HK-2 (cell line): ENCODE measurements around the gene GPX6.
"Not testable (repeated sequence)": the region's sequence is repeated elsewhere in the genome, so short reads cannot be mapped to it uniquely, and the experiment has no call there.

ENCODE experiments used
- DNase-seq: peaks from one replicate; pipeline ENCODE4 v3.0.0-alpha.2; 2018; ENCODE audit not compliant: unreplicated experiment

The GPX6 gene, protein sequence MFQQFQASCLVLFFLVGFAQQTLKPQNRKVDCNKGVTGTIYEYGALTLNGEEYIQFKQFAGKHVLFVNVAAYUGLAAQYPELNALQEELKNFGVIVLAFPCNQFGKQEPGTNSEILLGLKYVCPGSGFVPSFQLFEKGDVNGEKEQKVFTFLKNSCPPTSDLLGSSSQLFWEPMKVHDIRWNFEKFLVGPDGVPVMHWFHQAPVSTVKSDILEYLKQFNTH

DNA sequence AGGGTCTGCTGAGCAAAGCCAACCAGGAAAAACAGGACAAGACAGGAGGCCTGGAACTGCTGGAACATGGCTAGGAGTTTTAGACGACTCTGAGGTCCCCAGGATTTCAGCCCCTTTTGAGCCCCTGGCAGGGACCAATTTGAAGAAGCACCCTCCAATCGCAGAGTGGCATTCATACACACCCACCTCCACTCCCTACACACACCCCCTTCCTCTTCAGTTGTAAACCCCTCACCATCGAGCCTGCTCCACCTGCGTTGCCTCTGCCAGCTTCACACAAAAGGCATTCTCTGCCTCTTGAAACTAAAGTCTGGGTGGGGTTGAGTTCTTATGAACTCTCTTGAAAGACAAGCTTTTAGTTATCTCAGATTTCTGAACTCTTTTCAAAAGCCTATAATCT, at the start of gene GPX6:
GPX6 (minus strand) TSS at position 118 of the 400 bp plus-strand sequence; CDS start at position 68, 50 bp downstream.
- DNase-seq = no peak

DNA sequence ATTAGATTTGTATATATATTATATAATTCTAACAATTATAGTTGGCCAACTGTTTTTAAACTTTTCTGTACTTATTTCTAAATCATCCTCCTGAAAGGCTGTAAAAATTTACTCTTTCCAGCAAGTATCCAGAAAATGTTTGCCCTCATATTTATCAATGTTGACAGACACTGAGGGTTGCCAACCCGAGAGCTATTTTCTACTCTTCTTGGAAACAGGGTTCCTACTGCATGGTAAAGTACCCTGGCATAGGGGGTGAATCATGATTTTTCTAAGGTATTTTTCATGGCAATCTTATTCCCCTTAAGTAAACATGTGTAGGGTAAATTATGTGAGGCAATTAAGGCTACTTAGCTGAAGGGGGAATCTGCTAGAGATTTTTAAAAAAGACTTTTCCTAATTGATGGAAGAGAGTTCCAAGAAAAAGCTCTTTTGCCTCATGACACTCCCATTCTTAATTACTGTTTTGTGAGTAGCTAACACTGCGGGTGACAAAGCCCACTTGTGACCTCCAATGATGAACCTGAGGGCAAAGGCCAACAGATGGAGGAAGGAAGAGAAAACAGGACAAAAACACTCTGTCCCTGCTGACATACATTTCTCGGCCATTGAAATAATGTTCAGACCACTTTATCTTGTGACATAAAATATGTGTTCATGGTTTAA, 48.0 kb upstream of the GPX6 start:
- no peak for DNase-seq

DNA sequence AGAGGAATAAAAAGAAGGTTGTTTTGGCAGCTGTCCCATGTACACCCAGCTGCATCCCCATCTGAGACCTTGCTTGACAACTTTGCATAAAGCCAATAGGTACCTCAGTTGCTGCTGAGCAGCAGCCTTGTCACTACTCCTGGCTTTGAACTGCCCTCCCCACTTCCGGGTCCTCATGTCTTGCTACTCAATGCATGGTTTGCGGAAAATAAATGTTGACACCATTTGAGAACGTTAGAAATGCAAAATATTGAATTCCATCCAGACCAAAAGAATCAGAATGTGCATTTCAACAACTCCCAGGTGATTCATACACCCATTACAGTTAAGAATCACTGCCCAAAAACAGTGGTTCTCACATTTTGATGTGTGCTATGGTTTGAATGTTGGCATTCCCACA, 43.0 kb upstream of the GPX6 start:
- DNase-seq = no peak

DNA sequence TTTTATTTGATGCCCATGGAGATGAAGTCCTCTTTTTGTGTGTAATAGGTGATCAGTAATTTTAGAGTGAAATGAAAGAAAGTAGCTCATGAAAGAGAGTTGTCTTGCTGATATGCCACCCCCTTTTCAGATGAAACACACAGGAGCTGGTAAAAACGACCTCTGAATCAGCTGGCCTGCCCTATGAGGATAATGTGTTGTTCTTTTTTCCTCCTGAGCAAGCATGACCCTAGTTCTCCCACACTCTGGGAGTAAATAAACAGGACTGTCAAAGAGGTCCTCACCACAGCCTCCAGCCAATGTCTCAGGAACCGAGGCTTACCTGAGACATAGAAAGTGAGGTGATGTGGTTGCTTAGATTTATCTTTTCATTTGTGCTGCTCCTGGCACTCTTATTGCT, 39.5 kb upstream of the GPX6 start:
- no peak for DNase-seq

DNA sequence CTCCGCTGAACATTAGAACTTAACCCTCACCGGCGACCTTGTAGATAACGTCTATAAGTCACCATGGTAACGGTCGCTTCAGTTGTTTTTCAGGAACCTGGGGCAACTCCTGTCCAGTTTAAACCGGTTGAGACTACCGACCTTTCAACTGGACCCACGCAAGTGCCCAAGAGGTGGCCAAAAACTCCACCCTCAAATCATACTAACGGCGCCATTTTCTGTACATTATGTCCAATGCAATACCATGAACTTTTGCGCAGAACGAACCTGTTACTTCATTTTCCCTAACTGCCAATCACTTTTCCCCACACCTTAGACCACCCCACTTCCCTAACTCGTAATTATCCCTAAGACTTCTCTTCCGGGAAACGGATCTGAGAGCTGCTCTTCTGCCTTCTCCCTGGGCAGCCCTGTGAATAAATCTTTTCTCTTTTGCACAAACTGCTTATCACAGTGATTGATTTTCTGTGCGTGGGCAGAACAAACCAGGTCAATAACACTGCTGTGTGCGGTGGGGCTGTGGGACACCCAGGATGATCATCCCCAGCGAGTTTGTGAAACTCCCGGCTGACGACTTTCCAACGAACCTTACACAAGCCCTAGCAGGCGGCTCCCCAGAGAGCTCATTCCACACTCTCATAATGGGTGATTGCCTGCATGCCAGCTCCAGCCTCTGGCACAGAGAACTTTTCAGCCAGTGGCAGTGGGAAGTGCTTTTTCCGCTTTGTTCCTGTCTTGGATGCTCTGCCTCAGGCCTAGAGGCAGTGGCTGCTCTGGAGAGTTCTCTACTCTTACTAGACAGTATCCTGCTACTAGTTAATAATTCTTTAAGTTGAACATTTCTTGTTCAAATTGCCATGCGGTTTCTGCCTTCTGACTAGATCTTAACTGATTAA, 38.6 kb upstream of the GPX6 start:
- no peak for DNase-seq

DNA sequence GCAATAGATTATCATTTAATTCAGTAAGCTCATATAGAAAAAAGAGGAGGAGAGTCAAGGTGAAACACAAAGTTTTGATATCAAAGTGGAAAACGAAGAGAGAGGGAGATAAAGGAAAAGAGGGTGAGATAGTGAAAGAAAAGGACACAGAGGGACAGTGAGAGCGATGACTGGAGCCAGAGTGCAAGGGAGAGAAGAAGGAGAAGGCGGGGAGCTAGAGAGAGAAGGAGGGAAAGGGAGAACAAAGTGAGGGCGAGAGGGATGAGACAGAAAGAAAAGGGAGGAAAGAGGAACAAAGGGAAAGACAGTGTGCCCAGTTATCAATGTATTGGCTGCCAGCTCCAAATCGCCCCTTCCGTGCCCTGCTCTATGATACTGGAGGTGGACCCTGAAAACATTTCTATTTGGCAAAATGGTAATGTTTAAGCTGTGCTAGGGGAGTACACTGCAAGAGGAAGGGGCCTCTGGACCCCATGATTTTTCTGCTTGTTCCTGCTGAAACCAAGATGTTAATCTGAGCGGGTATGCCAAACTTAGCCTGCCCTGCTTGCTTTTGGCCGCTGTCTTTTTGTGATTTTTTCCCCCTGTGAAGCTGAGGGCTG, 37.9 kb upstream of the GPX6 start:
- no peak for DNase-seq

DNA sequence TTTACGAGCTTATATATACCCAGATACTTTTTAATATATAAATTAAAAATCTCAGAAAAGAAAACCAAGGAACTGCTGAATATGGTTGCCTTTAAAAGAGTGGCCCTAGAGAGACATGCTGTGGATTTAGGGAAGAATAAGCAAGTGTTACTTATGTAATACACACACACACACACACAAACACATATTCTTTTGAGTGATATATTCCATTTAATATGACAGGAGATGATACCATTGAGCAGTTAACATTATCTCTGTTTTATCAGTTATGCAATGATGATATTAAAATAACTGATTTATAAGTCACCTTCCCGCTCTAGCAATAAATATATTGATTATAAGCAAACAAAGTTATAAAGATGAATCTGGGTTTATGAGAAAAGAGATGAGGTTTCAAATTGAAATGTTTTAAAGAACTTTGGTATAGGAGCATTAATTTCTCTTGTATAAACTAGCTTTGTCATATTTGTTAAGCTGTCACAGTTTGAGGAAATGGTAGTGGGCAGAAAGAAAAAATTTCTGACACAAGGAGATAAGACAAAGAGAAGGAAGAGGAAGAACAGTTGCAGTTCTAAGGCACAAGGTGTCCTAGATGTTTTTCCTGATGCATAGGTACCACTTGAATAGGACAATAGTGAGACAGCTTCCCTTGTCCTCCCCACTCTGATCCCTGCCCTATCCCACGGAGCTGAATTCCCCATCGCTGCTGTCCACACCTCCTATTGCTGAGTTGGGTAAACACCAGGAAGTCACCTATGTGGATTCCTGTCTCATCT, 36.5 kb upstream of the GPX6 start:
- no peak for DNase-seq

DNA sequence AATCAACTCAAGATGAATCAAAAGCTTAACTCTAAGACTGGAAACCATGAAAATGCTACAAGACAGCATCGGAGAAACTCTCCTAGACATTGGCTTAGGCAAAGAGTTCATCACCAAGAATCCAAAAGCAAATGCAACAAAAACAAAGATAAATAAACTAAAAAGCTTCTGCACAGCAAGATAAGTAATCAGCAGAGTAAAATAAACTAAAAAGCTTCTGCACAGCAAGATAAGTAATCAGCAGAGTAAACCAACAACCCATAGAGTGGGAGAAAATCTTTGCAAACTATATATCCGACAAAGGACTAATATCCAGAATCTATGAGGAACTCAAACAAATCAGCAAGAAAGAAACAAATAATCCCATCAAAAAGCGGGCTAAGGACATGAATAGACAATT, 31.4 kb upstream of the GPX6 start:
- not testable (repeated sequence) for DNase-seq

DNA sequence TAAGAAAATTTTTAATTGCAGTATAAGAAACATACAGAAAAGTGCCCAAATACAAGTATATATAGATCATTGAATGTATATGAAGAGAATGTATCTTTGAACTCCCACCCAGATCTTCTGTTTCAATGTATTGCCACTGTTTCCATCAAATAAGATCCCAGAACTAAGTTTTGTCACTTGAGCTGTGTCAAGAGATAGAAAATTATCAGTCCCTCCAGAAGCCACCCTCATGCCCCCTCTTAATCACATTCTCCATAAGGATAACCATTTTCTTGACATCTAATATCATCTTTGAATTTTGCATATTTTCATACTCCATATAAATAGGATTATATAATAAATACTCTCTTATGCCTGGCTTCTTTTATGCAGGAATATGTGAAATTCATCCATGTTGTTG, 30.4 kb upstream of the GPX6 start:
- DNase-seq = no peak

DNA sequence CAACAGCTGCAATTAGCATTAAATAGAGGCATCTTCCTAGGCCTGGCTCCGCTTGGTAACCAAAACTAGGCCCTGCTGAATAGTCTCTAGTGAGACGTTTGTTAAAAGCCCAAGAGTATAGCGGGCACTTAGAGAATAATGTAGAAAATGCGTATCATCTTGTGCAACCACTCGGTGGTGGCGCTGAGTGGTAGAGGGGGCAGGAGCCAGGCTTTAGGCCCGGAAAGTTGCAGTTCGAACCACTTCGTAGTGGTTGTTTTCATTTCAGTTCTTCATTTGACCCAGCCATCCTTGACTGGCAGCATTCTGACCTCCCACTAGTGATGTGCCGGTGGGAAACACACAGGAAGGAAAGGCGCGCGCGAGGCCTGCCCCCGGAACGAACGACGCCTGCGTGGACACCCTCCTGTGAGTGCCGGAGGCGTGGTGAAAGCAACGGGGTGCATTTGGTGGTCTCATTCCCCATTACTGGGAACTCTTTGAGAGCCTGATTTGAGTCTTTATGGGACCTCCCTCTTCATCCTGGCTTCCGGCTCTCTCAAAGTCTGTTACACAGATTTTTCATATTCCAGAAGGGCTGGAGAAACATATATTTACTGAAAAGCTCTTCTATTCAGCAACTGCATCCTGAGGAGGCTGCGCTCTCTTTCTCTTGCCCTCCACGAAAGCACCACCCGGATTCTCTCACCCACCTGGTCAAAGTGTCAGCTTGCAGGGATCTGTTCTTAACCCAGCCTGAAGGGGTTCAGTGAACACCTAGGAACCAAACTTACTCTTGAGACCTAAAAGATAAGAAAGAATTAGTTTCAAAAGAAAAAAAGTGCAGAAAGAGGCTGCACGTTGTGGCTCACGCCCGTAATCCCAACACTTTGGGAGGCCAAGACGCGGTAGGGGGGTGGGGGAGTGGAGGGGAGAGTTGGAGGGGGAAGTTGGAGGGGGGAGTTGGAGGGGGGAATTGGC, 28.3 kb upstream of the GPX6 start:
- DNase-seq = no peak

DNA sequence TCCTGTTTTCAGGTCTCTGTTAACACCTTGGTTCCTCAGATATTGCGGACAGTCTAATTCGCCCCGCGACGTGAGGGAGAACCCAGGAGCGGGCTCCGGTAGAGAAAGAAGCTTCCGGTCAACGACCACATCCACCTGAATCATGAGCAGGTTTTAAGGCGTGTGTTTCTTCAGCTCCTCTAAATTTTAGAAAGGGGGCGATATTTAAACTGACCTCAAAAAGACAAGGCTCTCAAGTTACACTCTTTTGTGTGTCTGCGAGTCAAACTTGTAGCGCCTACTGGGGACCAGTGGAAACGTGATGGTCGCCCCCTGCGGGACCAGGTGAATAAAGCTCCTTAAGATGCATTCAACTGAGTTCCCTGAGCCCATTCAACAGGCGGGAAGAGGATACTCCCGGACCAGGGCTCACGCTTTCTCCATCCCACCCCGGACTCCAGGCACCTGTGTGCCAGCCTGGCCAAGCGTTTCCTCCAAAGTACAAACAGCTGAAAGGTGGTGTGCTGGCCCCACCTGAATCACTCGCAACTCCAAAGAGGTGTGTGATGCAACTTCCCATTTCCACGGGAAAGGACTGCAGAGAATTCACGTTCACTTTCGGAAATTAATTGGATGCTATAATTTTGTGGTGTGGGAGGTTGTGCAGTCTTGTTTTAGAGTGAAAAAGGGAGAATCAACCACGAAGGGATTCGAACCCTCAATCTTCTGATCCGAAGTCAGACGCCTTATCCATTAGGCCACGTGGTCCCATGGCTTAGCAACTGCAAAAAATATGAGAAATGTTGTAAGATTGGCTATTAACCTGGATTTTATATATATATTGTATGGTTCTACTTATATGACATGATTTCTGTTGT, 27.1 kb upstream of the GPX6 start:
- DNase-seq = peak; percentile 70

DNA sequence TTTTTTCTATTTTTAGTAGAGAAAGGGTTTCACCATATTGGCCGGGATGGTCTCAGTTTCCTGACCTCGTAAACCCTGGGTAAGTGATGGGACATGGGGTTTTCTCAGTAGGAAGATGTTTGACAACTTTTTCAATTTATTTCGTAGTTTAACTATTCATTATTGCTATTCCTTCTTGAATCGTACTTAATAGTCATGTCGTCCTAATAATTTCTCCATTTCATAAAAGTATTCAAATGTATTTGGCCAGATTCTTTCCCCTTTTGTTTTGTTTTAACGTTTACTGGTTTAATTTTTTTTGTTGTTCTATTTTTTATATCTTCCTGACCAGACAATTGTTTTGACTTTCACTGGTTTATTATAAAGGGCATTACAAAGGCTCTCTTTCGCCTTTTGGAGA, 26.4 kb upstream of the GPX6 start:
- DNase-seq = no peak

DNA sequence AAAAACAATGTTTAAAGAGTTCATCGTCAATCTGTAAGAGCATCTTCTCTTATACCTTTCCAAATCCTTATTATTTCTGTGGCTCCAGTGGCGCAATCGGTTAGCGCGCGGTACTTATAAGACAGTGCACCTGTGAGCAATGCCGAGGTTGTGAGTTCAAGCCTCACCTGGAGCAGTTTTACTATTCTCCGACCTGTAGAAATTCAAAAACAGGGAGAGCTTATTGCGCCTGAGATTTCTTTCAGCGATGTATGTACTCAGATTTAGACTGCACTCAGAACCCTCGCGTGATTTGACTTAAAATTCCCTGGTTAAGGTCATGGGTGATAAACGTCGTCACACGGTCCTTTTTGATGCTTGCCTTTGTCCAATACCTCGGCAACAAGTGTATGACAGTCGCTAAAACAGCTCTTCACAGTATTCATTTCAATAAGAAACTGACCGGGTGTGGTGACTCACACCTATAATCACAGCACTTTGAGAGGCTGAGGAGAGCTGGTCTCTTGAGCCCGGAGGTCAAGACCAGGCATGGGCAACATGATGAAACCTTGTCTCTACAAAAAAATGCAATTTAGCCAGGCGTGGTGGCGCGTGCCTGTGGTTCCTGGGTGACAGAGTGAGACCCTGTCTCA, 22.0 kb upstream of the GPX6 start:
- no peak for DNase-seq

DNA sequence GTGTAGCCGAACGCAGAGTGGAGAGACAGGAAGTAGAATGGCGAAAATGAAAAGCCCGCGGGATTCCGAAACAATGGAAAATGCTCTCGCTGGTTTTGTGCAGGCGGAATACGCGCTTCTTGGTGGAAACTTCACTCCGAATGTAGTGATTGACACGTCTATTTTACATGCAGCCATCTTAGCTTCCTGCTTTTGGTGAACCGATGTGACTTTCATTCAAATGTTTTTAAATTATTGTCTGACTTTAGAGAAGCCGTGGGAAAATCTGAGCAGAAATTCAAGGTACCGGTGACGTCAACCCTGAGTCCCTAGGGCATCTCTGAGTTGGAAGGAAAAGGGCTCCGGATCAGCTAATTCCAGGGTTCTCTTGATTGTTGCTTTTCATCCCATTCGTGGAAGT, 21.5 kb upstream of the GPX6 start:
- DNase-seq = no peak

DNA sequence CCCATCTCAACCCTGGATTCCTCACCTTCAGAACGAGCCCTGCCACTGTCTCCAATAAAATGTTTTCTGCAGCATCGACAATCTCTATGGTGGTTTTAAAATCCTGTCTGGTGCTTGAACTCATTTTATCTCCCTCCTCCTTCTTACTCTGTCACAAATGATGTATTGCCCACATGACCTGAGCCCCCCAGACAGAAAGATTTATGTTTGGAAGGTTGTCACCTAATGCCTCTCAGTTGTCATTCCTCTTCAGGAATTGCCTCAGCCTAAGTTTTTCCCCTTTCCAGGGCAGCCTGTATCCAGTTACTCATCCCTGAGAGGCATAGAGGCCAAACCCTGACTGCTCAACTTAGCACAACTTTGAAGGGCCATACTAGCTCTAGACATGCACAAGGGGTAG, 19.3 kb upstream of the GPX6 start:
- no peak for DNase-seq

DNA sequence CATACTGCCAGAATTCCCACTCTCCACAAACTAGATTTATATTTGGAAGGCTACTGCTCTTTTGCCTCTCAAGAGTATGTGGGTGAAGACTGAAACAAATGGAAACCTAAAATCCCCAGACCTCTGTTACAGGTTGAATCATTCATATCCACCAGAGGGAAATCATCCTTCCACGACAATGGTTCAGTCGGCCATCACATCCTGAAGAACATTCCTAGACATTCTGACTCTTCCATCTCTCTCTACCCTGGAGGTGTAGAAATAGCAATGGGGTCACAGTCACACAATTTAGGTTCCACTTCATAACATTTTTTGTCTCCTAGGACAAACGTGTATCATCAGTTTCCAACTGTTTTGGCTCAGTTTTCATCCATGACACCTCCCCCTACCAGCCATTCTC, 18.7 kb upstream of the GPX6 start:
- no peak for DNase-seq

DNA sequence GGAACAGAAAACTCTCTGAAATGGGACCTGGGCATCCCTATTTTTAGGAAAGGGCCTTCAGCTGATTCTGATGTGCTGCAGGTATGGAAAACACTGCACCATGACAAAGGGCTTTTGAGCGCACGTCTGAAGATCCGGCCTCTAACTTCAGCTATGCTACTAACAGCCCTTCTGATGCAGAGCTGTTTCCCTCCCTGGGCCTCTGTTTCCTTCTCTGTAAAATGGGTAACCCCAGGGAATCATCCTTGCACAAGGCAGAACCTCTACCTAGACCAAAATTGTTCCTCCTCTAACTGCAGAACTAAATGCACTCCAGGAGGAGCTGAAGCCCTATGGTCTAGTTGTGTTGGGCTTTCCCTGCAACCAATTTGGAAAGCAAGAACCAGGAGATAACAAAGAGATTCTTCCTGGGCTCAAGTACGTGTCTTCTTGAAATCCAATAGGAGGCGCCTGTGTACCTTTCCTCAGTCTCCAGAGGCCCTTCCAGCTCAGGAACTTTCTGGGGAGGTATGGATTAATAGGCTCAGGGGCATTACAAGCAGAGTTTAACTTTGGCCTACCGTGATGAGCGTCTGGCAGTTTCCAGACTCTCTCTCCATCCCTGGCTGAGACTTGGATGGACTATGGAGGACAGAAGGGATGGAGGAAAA, 16.0 kb upstream of the GPX6 start:
- DNase-seq = no peak

DNA sequence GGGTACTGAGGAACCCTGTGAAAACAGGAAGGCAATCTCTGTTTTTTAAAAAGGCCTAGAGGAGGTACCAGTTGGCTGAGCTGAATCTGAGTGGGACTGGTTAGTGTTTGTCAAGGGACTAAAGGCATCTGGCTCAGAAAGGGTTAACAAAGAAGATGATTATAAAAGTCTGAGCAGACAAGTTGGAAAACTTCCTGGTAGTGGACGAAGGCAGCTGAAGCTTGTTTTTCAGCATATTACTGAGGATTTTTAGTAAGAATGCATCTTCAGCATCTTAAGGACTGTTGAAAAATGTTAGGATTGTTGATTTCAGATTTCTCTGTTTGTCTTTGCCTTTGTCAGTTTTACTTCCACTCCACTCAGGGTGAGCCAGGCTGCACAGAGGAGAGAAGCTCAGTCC, 15.2 kb upstream of the GPX6 start:
- DNase-seq = no peak
